Nephron progenitor cell (in vitro differentiated cells): ENCODE results near the gene C11orf58.

Source experiments
- DNase-seq: peaks from one replicate; pipeline ENCODE4 v3.0.0; 2021
- H3K27ac Mint-ChIP-seq: 2 replicates; pipeline ENCODE4 v1.8.0; 2021; ENCODE audit warnings: mild to moderate bottlenecking, moderate library complexity, mixed read lengths
- H3K27me3 Mint-ChIP-seq: 2 replicates; pipeline ENCODE4 v1.8.0; 2021; ENCODE audit warnings: mild to moderate bottlenecking, low read depth, mixed read lengths; ENCODE audit not compliant: poor library complexity
- H3K36me3 Mint-ChIP-seq: 2 replicates; pipeline ENCODE4 v1.8.0; 2021; ENCODE audit warnings: low read depth, mixed read lengths
- H3K4me1 Mint-ChIP-seq: 2 replicates; pipeline ENCODE4 v1.8.0; 2021; ENCODE audit warnings: mixed read lengths
- H3K4me3 Mint-ChIP-seq: 2 replicates; pipeline ENCODE4 v1.8.0; 2021; ENCODE audit warnings: mild to moderate bottlenecking, moderate library complexity, mixed read lengths
- H3K9me3 Mint-ChIP-seq: 2 replicates; pipeline ENCODE4 v1.8.0; 2021; ENCODE audit warnings: mild to moderate bottlenecking, moderate library complexity, mixed read lengths
- CTCF ChIP-seq: fragments of 200-600 bp; sonication (generic); IDR thresholded peaks from 2 replicates; pipeline ENCODE4 v1.5.0; 2021; ENCODE audit warnings: antibody characterized with exemption

Gene C11orf58

GRCh38 chr11:16727806-16728205, 10.6 kb upstream of the C11orf58 start:
- DNase-seq: no peak
- TF ChIP-seq CTCF: no peak
- Mint-ChIP-seq H3K36me3 (no peaks in the 10 kb centered on the region), H3K27ac (no peak overlapping the region), H3K27me3 (peaks cover 23% of the 10 kb centered on the region), H3K4me3 (no peak overlapping the region), H3K9me3 (peaks cover 44% of the 10 kb centered on the region), H3K4me1 (no peaks in the 10 kb centered on the region)

- no peak for TF ChIP-seq CTCF
- H3K9me3 Mint-ChIP-seq: peaks cover 12% of the 10 kb centered on the region
- no peaks in the 10 kb centered on the region for H3K36me3 Mint-ChIP-seq
- peak overlapping the region; percentile 33 for H3K27ac Mint-ChIP-seq
- H3K27me3 Mint-ChIP-seq: no peaks in the 10 kb centered on the region
- DNase-seq: no peak
- no peak overlapping the region for H3K4me3 Mint-ChIP-seq
- peaks cover 11% of the 10 kb centered on the region for H3K4me1 Mint-ChIP-seq
Observed at GRCh38 chr11:16737818-16738192, 642 bp upstream of the C11orf58 start.

GRCh38 chr11:16738947-16739815, 734 bp downstream of the C11orf58 start:
- H3K36me3 Mint-ChIP-seq: peaks cover 5% of the 10 kb centered on the region
- no peak for TF ChIP-seq CTCF
- DNase-seq: no peak
- H3K4me3 Mint-ChIP-seq: no peak overlapping the region
- no peaks in the 10 kb centered on the region for H3K27me3 Mint-ChIP-seq
- peaks cover 13% of the 10 kb centered on the region for H3K9me3 Mint-ChIP-seq
- peaks cover 18% of the 10 kb centered on the region for H3K4me1 Mint-ChIP-seq
- no peak overlapping the region for H3K27ac Mint-ChIP-seq

- Mint-ChIP-seq H3K36me3 (peaks cover 28% of the 10 kb centered on the region), H3K4me3 (peak overlapping the region; percentile 41), H3K9me3 (peaks cover 13% of the 10 kb centered on the region), H3K4me1 (peaks cover 22% of the 10 kb centered on the region), H3K27ac (no peak overlapping the region), H3K27me3 (no peaks in the 10 kb centered on the region)
- no peak for TF ChIP-seq CTCF
- no peak for DNase-seq
Observed at GRCh38 chr11:16741473-16741872, 3.0 kb downstream of the C11orf58 start.

- Mint-ChIP-seq H3K27me3 (no peaks in the 10 kb centered on the region), H3K9me3 (peaks cover 13% of the 10 kb centered on the region), H3K4me1 (peaks cover 17% of the 10 kb centered on the region), H3K36me3 (peaks cover 48% of the 10 kb centered on the region), H3K27ac (no peak overlapping the region), H3K4me3 (peak overlapping the region; percentile 29)
- no peak for DNase-seq
- no peak for TF ChIP-seq CTCF
Observed at GRCh38 chr11:16743478-16743877, 5.0 kb downstream of the C11orf58 start.
